HL-60 (cell line): ENCODE data around the gene ACAD11.

Source experiments
- DNase-seq, 2 experiments: peaks; one replicate each; pipeline ENCODE4 v3.0.0-alpha.2; 2010 to 2020; ENCODE audit warnings: low read depth in 1 of 2, low spot score in 1 of 2
- H3K27ac ChIP-seq: fragments of 250-450 bp; sonication (Bioruptor Pico); replicated peaks from 2 replicates; pipeline ENCODE4 v1.5.1; 2020; ENCODE audit warnings: mild to moderate bottlenecking, moderate library complexity
- H3K27me3 ChIP-seq: fragments of 250-450 bp; sonication (Bioruptor Pico); 2 replicates; pipeline ENCODE4 v1.5.1; 2021; ENCODE audit warnings: mild to moderate bottlenecking, moderate library complexity; ENCODE audit not compliant: insufficient read depth, poor library complexity, severe bottlenecking
- H3K4me3 ChIP-seq: replicated peaks from 2 replicates; pipeline ENCODE4 v1.5.1; 2011; ENCODE audit warnings: mild to moderate bottlenecking, control low read depth, low read length; ENCODE audit not compliant: insufficient read depth
- GABPA ChIP-seq: IDR thresholded peaks from 2 replicates; pipeline ENCODE4 v1.6.1; 2012; ENCODE audit warnings: low read depth
- POLR2AphosphoS5 ChIP-seq: IDR thresholded peaks from 2 replicates; pipeline ENCODE4 v1.6.1; 2012; ENCODE audit warnings: low read depth
- SPI1 ChIP-seq: IDR thresholded peaks from 2 replicates; pipeline ENCODE4 v1.6.1; 2012; ENCODE audit warnings: low read depth, mild to moderate bottlenecking, borderline replicate concordance
- TF ChIP-seq, protein P1 (sequence below): IDR thresholded peaks from one replicate; pipeline ENCODE4 v1.5.1; 2011; ENCODE audit warnings: low read length, control low read depth, inconsistent platforms; ENCODE audit not compliant: insufficient read depth
- TF ChIP-seq, protein P2 (sequence below): IDR thresholded peaks from 2 replicates; pipeline ENCODE4 v1.6.1; 2012; ENCODE audit warnings: low read depth; ENCODE audit not compliant: insufficient replicate concordance

ACAD11 gene

DNA sequence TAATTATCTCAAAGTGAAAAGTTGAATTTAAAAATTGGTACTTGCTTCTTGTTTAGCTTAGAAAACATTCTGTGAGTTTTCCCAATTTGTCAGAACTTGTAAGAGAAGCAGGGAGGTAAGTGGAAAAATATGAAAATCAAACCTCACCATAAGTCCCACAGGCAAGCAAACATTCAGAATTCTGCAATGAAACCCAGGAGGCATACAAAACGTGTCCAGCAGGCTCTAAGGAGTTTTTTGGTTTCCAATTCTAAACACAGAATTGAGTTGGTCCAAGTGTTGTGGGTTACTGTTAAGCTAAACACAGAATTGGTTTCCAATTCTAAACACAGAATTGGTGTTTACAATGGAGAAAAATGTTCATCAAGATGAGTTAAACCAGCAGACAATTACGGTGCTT, 89.6 kb downstream of the ACAD11 start:
- DNase-seq, result no peak
- Histone ChIP-seq H3K27me3 (no peaks in the 10 kb centered on the region), H3K4me3 (no peak overlapping the region), H3K27ac (no peak overlapping the region)
- no peak for TF ChIP-seq POLR2AphosphoS5
- TF ChIP-seq, protein P1, sequence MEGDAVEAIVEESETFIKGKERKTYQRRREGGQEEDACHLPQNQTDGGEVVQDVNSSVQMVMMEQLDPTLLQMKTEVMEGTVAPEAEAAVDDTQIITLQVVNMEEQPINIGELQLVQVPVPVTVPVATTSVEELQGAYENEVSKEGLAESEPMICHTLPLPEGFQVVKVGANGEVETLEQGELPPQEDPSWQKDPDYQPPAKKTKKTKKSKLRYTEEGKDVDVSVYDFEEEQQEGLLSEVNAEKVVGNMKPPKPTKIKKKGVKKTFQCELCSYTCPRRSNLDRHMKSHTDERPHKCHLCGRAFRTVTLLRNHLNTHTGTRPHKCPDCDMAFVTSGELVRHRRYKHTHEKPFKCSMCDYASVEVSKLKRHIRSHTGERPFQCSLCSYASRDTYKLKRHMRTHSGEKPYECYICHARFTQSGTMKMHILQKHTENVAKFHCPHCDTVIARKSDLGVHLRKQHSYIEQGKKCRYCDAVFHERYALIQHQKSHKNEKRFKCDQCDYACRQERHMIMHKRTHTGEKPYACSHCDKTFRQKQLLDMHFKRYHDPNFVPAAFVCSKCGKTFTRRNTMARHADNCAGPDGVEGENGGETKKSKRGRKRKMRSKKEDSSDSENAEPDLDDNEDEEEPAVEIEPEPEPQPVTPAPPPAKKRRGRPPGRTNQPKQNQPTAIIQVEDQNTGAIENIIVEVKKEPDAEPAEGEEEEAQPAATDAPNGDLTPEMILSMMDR, result no peak
- no peak for TF ChIP-seq SPI1

DNA sequence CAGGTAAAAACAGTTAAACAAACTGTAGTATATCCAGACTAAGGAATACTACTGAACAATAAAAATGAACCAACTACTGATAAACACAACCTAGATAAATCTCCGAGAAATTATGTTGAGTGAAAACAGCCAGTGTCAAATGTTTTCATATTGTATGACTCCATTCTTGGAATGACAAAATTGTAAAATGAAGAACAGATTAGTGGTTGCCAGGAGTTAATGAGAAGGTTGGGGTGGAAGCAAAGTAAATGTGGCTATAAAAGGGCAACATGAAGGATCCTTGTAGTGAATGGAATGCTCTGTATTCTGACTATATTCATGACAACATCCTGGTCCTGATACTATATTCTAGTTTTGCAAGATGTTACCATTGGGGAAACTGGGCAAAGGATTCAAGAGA, 90.0 kb downstream of the ACAD11 start:
- TF ChIP-seq POLR2AphosphoS5, result no peak
- H3K4me3 ChIP-seq, result no peak overlapping the region
- no peak for DNase-seq
- no peaks in the 10 kb centered on the region for H3K27me3 ChIP-seq
- no peak overlapping the region for H3K27ac ChIP-seq

GRCh38 chr3:132569153-132569552, 90.5 kb downstream of the ACAD11 start:
- H3K27ac ChIP-seq, result no peak overlapping the region

DNA sequence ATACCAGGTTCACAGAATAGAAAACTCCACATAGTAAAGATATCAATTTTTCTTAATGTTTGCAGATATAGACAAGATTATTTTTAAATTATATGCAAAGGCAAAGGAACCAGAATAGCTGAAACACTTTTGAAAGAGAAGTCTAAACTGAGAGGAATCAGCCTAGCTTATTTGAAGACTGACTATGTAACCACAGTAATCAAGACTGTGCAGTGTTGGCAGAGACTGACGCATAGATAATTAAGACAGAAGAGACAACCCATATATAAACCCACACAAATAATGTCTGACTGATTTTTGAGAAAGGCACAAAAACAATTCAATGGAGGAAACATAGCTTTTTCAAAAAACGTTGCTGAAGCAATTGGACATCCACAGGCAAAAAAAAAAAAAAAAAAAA, 91.2 kb downstream of the ACAD11 start:
- Histone ChIP-seq H3K27ac (no peak overlapping the region), H3K27me3 (no peaks in the 10 kb centered on the region), H3K4me3 (no peak overlapping the region)
- TF ChIP-seq, protein P2, sequence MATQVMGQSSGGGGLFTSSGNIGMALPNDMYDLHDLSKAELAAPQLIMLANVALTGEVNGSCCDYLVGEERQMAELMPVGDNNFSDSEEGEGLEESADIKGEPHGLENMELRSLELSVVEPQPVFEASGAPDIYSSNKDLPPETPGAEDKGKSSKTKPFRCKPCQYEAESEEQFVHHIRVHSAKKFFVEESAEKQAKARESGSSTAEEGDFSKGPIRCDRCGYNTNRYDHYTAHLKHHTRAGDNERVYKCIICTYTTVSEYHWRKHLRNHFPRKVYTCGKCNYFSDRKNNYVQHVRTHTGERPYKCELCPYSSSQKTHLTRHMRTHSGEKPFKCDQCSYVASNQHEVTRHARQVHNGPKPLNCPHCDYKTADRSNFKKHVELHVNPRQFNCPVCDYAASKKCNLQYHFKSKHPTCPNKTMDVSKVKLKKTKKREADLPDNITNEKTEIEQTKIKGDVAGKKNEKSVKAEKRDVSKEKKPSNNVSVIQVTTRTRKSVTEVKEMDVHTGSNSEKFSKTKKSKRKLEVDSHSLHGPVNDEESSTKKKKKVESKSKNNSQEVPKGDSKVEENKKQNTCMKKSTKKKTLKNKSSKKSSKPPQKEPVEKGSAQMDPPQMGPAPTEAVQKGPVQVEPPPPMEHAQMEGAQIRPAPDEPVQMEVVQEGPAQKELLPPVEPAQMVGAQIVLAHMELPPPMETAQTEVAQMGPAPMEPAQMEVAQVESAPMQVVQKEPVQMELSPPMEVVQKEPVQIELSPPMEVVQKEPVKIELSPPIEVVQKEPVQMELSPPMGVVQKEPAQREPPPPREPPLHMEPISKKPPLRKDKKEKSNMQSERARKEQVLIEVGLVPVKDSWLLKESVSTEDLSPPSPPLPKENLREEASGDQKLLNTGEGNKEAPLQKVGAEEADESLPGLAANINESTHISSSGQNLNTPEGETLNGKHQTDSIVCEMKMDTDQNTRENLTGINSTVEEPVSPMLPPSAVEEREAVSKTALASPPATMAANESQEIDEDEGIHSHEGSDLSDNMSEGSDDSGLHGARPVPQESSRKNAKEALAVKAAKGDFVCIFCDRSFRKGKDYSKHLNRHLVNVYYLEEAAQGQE, result no peak
- TF ChIP-seq SPI1, result no peak
- TF ChIP-seq, protein P1, result no peak
- TF ChIP-seq POLR2AphosphoS5, result no peak
- TF ChIP-seq GABPA, result no peak
- DNase-seq, result no peak

More at GRCh38 chr3:132569153-132569552, 90.5 kb downstream of the ACAD11 start:
- H3K27me3 ChIP-seq, result no peaks in the 10 kb centered on the region
- TF ChIP-seq POLR2AphosphoS5 (no peak), GABPA (no peak)
- no peak for DNase-seq
- no peak overlapping the region for H3K4me3 ChIP-seq

GRCh38 chr3:132564070-132564465, 95.5 kb downstream of the ACAD11 start:
- H3K27ac ChIP-seq, result no peak overlapping the region
- DNase-seq, result no peak
- TF ChIP-seq, protein P1, result no peak
- TF ChIP-seq, protein P2, result no peak
- no peak for TF ChIP-seq SPI1
- no peak for TF ChIP-seq POLR2AphosphoS5
- no peak for TF ChIP-seq GABPA
- H3K4me3 ChIP-seq, result no peak overlapping the region
- no peaks in the 10 kb centered on the region for H3K27me3 ChIP-seq
